Heart left ventricle (tissue), 16 donors: ENCODE data around the gene SGCA. TPM values are rescaled to one million over a fixed set of nuclear protein-coding genes. Genes with fewer than 3 reads are reported as not detected.

Experiments
- ATAC-seq, 4 donors: fragments of 200-7000 bp; cut with Tn5 transposase; one replicate each; pipeline ENCODE4 v1.9.1; 2020 to 2022; ENCODE audit warnings: moderate library complexity in 4 of 4, mild to moderate bottlenecking in 3 of 4, moderate number of reproducible peaks in 1 of 4
- DNase-seq, 5 donors: peaks; one replicate each; pipeline ENCODE4 v3.0.0-alpha.2; 2020
- H3K27ac ChIP-seq, 12 donors: fragments of 200-600 bp; sonication (generic) in 4 of 12; one replicate each; pipeline versions ENCODE4 v1.5.0 to v1.8.0; 2016 to 2022; ENCODE audit warnings: mild to moderate bottlenecking in 2 of 12
- H3K27me3 ChIP-seq, 9 donors: fragments of 200-600 bp; sonication (generic) in 2 of 9; one replicate each; pipeline versions ENCODE4 v1.5.1 to v1.8.0; 2016 to 2022; ENCODE audit warnings: mild to moderate bottlenecking in 3 of 9
- H3K36me3 ChIP-seq, 9 donors: fragments of 200-600 bp; sonication (generic) in 2 of 9; one replicate each; pipeline versions ENCODE4 v1.5.0 to v1.8.0; 2018 to 2022; ENCODE audit warnings: mild to moderate bottlenecking in 2 of 9
- H3K4me1 ChIP-seq, 12 donors: fragments of 200-600 bp; sonication (generic) in 4 of 12; one replicate each; pipeline versions ENCODE4 v1.5.0 to v1.8.0; 2016 to 2022; ENCODE audit warnings: mild to moderate bottlenecking in 3 of 12
- H3K4me3 ChIP-seq, 12 donors: fragments of 200-600 bp; sonication (generic) in 4 of 12; one replicate each; pipeline versions ENCODE4 v1.5.0 to v1.8.0; 2017 to 2022; ENCODE audit warnings: mild to moderate bottlenecking in 9 of 12, moderate library complexity in 4 of 12
- H3K9me3 ChIP-seq, 12 donors: fragments of 200-600 bp; sonication (generic) in 4 of 12; one replicate each; pipeline versions ENCODE4 v1.5.0 to v1.8.0; 2016 to 2022; ENCODE audit warnings: mild to moderate bottlenecking in 1 of 12
- CTCF ChIP-seq, 12 donors: fragments of 200-600 bp; sonication (generic) in 4 of 12; IDR thresholded peaks; one replicate each; pipeline versions ENCODE4 v1.5.0 to v1.8.0; 2018 to 2022; ENCODE audit warnings: antibody characterized with exemption in 12 of 12, mild to moderate bottlenecking in 5 of 12
- POLR2A ChIP-seq, 2 donors: fragments of 450-650 bp; IDR thresholded peaks; one replicate each; pipeline ENCODE4 v1.6.1; 2017; ENCODE audit warnings: antibody characterized with exemption in 2 of 2, mild to moderate bottlenecking in 2 of 2, moderate library complexity in 2 of 2
- WGBS, 4 donors: extraction: QIAGEN DNeasy Blood & Tissue Kit in 2 of 4; methylation state at CpG; one replicate each; pipeline versions ENCODE4 v1.1.5 to v1.1.7; 2013 to 2018; 5-methylcytosine and 5-hydroxymethylcytosine counted together
- intact Hi-C, 10 donors: fragments of 100-400 bp; cut with DNase I; formaldehyde crosslinking; loops; one replicate each; pipeline versions ENCODE4 v1.11.1 to v1.14.2; 2022
- polyA plus RNA-seq, 2 donors: library from polyadenylated mRNA; stranded (reverse); fragments of 200-250 nt; gene quantifications; one replicate each; pipeline ENCODE4 v1.2.3, GENCODE V29; 2013
- total RNA-seq, 9 donors: library from RNA; depleted of rRNA in 2 of 9; stranded (reverse); fragments of >200 nt in 2 of 9; fragmentation: NEBNext Ultra II Directional in 3 of 9; extraction: Animal tissue kit (Norgen Biotek cat#: 25700) in 3 of 9; gene quantifications; one replicate each; pipeline versions ENCODE4 v1.1.0 to v1.2.4, GENCODE V29; 2016 to 2023
- donor health status: ischemic (EF 13 %, LVEDD 7.1; RV severe dilation, severe dysfunction).
- donor health status: healthy with polysubstance abuse.
- donor health status: DM: no; HTN: yes; CAD: no.
- donor health status: DM: no; HTN: no; CAD: no.
- donor health status: ischemic (EF 25% LVEDD 6.9; RV normal size, moderate dysfunction).
- donor health status: ischemic (EF 25% LVEDD 5.7; RV mildly dilated, moderate dysfunction).
- donor health status: healthy.
- donor health status: DM: yes; HTN: yes; CAD: no.
- donor health status: ischemic (EF 35%, LVEDD 5.7; RV mildly dilated, moderate dysfunction).
- donor health status: nonischemic (EF 11% LVEDD 7.7; RV severe dilation, severe dysfunction).
- donor health status: DM: yes; HTN: yes; CAD: no.
- donor health status: PGD.
- donor health status: ischemic (EF 29% LVEDD 5.4; RV normal size, mild dysfunction).
- donor health status: nonischemic (EF 23%, LVEDD 6.1; RV moderate dilation, normal function).

Gene SGCA
- total and polyA plus RNA-seq, 11 donors, result 96.5 to 225 (median 151) TPM

- H3K27me3 ChIP-seq, result peaks cover 0 to 17% (median 0%) of the 10 kb centered on the region in 9 donors
- H3K36me3 ChIP-seq, result no peaks in the 10 kb centered on the region
- WGBS, 4 donors, result 68 to 78% (median 69%) methylated on average over 15 of the region's 15 CpGs
- H3K9me3 ChIP-seq, result no peaks in the 10 kb centered on the region
- no peak overlapping the region for H3K4me3 ChIP-seq
- ATAC-seq, result no peak
- peak overlapping the region in 8 of 12 donors; percentile 19 to 92 (median 56) for H3K27ac ChIP-seq
- intact Hi-C loops, result no loop called here
- DNase-seq, result no peak
- H3K4me1 ChIP-seq, result peaks cover 0 to 53% (median 26%) of the 10 kb centered on the region in 12 donors
- TF ChIP-seq CTCF (IDR thresholded peaks at IDR 0.05) (no peak), POLR2A (IDR thresholded peaks at IDR 0.05) (no peak)
These were observed 46.5 kb downstream of the SGCA start for GRCh38 chr17:50212121-50212843.

GRCh38 chr17:50213026-50214022, 47.5 kb downstream of the SGCA start:
- H3K4me1 ChIP-seq, result peaks cover 0 to 52% (median 29%) of the 10 kb centered on the region in 12 donors
- WGBS, 4 donors, result 78 to 87% (median 84%) methylated on average over 9 of the region's 9 CpGs
- no peaks in the 10 kb centered on the region for H3K9me3 ChIP-seq

GRCh38 chr17:50214976-50215760, 49.4 kb downstream of the SGCA start:
- no peaks in the 10 kb centered on the region for H3K36me3 ChIP-seq
- H3K9me3 ChIP-seq, result no peaks in the 10 kb centered on the region
- peaks cover 0 to 55% (median 21%) of the 10 kb centered on the region in 12 donors for H3K4me1 ChIP-seq
- TF ChIP-seq CTCF (IDR thresholded peaks at IDR 0.05) (no peak), POLR2A (IDR thresholded peaks at IDR 0.05) (no peak)
- ATAC-seq (no peak), DNase-seq (no peak)
- peak overlapping the region in 11 of 12 donors; percentile 13 to 65 (median 29) for H3K27ac ChIP-seq
- peaks cover 0 to 6% (median 0%) of the 10 kb centered on the region in 9 donors for H3K27me3 ChIP-seq
- no peak overlapping the region for H3K4me3 ChIP-seq
- WGBS, 4 donors, result 61 to 78% (median 67%) methylated on average over 8 of the region's 8 CpGs
- intact Hi-C loops, result no loop called here

More at GRCh38 chr17:50213026-50214022, 47.5 kb downstream of the SGCA start:
- ATAC-seq, result no peak
- H3K27me3 ChIP-seq, result peaks cover 0 to 11% (median 0%) of the 10 kb centered on the region in 9 donors
- intact Hi-C loops, result no loop called here
- no peak overlapping the region for H3K4me3 ChIP-seq
- peak overlapping the region in 1 of 12 donors; percentile 90 for H3K27ac ChIP-seq
- TF ChIP-seq CTCF (IDR thresholded peaks at IDR 0.05) (no peak), POLR2A (IDR thresholded peaks at IDR 0.05) (no peak)
- H3K36me3 ChIP-seq, result no peaks in the 10 kb centered on the region
- no peak for DNase-seq
